Right lobe of liver (tissue), 4 donors: Measurements from ENCODE around the gene LRRC38.

Experiments used
- CTCF ChIP-seq, 4 donors: fragments of 200-600 bp in 3 of 4; fragments of 450-650 bp in 1 of 4; IDR thresholded peaks; one replicate each; pipeline versions ENCODE4 v1.5.1 to v1.8.0; 2016 to 2022; ENCODE audit warnings: antibody characterized with exemption in 4 of 4, mild to moderate bottlenecking in 2 of 4
- POLR2A ChIP-seq: fragments of 450-650 bp; IDR thresholded peaks from one replicate; pipeline ENCODE4 v1.6.1; 2017; ENCODE audit warnings: antibody characterized with exemption, mild to moderate bottlenecking
- donor health status: DM: no; HTN: no; CAD: no.
- donor health status: DM: no; HTN: no; CAD: no.
- donor health status: DM: no; HTN: yes; CAD: no.

- TF ChIP-seq POLR2A (no peak), CTCF (IDR thresholded peaks at IDR 0.05) (no peak)
Observed at GRCh38 chr1:13494025-13494424, 19.8 kb downstream of the LRRC38 start.
